Pancreas (tissue), 10 donors: Measurements from ENCODE around the gene RAB12. TPM values are rescaled to one million over a fixed set of nuclear protein-coding genes. Genes with fewer than 3 reads are reported as not detected.

Source experiments
- ATAC-seq, 4 donors: fragments of 200-7000 bp; cut with Tn5 transposase; one replicate each; pipeline versions ENCODE4 v1.8.0 to v1.9.1; 2020; ENCODE audit warnings: mild to moderate bottlenecking in 4 of 4, moderate library complexity in 4 of 4
- DNase-seq, 6 donors: peaks; one replicate each; pipeline ENCODE4 v3.0.0-alpha.2; 2020
- FAIRE-seq: peaks from 2 replicates; lab custom pipeline; 2012; peaks lifted over from hg19 to GRCh38; lab: Jason Lieb, UNC
- H3K27ac ChIP-seq, 4 donors: fragments of 200-600 bp; sonication (generic); 1 replicate in 3 of 4; 2 replicates in 1 of 4; pipeline versions ENCODE4 v1.5.0 to v1.8.0; 2020
- H3K27me3 ChIP-seq, 4 donors: fragments of 200-600 bp; one replicate each; pipeline ENCODE4 v1.8.0; 2021
- H3K36me3 ChIP-seq, 3 donors: fragments of 200-600 bp; sonication (generic) in 1 of 3; one replicate each; pipeline versions ENCODE4 v1.5.0 to v1.8.0; 2020 to 2021
- H3K4me1 ChIP-seq, 3 donors: fragments of 200-600 bp; one replicate each; pipeline ENCODE4 v1.8.0; 2021
- H3K4me3 ChIP-seq, 4 donors: fragments of 200-600 bp; sonication (generic) in 2 of 4; one replicate each; pipeline versions ENCODE4 v1.5.0 to v1.8.0; 2020 to 2021
- H3K9me3 ChIP-seq, 4 donors: fragments of 200-600 bp; one replicate each; pipeline ENCODE4 v1.8.0; 2021
- CTCF ChIP-seq, 4 donors: fragments of 200-600 bp; sonication (generic) in 3 of 4; IDR thresholded peaks; one replicate each; pipeline versions ENCODE4 v1.5.0 to v1.8.0; 2021; ENCODE audit warnings: antibody characterized with exemption in 4 of 4
- WGBS, 2 donors: extraction: QIAGEN DNeasy Blood & Tissue Kit; methylation state at CpG; one replicate each; pipeline ENCODE4 v1.1.7; 2013; 5-methylcytosine and 5-hydroxymethylcytosine counted together
- intact Hi-C, 3 donors: fragments of 100-400 bp; cut with DNase I; formaldehyde crosslinking; loops; one replicate each; pipeline versions ENCODE4 v1.11.1 to v1.14.2; 2022
- polyA plus RNA-seq, 2 donors: library from polyadenylated mRNA; stranded (reverse); fragments of 200-250 nt; gene quantifications; one replicate each; pipeline ENCODE4 v1.2.3, GENCODE V29; 2013
- total RNA-seq, 6 donors: library from RNA; stranded (reverse); fragmentation: NEBNext Ultra II Directional in 4 of 6; extraction: Animal tissue kit (Norgen Biotek cat#: 25700) in 4 of 6; gene quantifications; one replicate each; pipeline versions ENCODE4 v1.2.1 to v1.2.4, GENCODE V29; 2021 to 2023
- donor health status: healthy with polysubstance abuse.
- donor health status: DM: no; HTN: no; CAD: no; lungs with moderate emphysema.
- donor health status: DM: no; HTN: no; CAD: no.
- donor health status: control.
- donor health status: control.
- donor health status: Bipolar disorder and iron deficiency.
- donor health status: DM: yes; HTN: yes; CAD: no.
- donor health status: DM: no; HTN: no; CAD: no.
- donor health status: DM: no; HTN: no; CAD: no.
- donor health status: DM: yes; HTN: yes; CAD: no.

Gene RAB12
- total and polyA plus RNA-seq, 8 donors, result 7.1 to 23.2 (median 11.9) TPM

- Histone ChIP-seq H3K4me1 (no peaks in the 10 kb centered on the region), H3K36me3 (no peaks in the 10 kb centered on the region), H3K27ac (no peak overlapping the region), H3K27me3 (no peaks in the 10 kb centered on the region), H3K9me3 (no peaks in the 10 kb centered on the region), H3K4me3 (no peak overlapping the region)
- WGBS, 2 donors, result 88 to 93% methylated on average over 31 of the region's 31 CpGs
- no peak for ATAC-seq
- no peak for DNase-seq
- TF ChIP-seq CTCF (IDR thresholded peaks at IDR 0.05), result no peak
- FAIRE-seq, result no peak
- intact Hi-C loops, result loop anchor here in 1 of 3 donors (10.0 kb wide), 1 partner anchor 326 kb away; no protein-coding TSS in a partner anchor
Measured at GRCh38 chr18:8658858-8659485, 49.7 kb downstream of the RAB12 start.

GRCh38 chr18:8659609-8660242 is 50.5 kb downstream of the RAB12 start:
- intact Hi-C loops, result loop anchor here in 1 of 3 donors (10.0 kb wide), 1 partner anchor 325 kb away; no protein-coding TSS in a partner anchor
- H3K4me1 ChIP-seq, result no peaks in the 10 kb centered on the region
- no peak for FAIRE-seq
- H3K27me3 ChIP-seq, result no peaks in the 10 kb centered on the region
- ATAC-seq, result no peak
- TF ChIP-seq CTCF (IDR thresholded peaks at IDR 0.05), result no peak
- WGBS, 2 donors, result 91 to 94% methylated on average over 36 of the region's 36 CpGs
- no peak overlapping the region for H3K4me3 ChIP-seq
- no peaks in the 10 kb centered on the region for H3K9me3 ChIP-seq
- no peak overlapping the region for H3K27ac ChIP-seq
- no peaks in the 10 kb centered on the region for H3K36me3 ChIP-seq
- no peak for DNase-seq

GRCh38 chr18:8660316-8660715 is 51.1 kb downstream of the RAB12 start:
- no peak for FAIRE-seq

GRCh38 chr18:8661754-8662559 is 52.7 kb downstream of the RAB12 start:
- no peaks in the 10 kb centered on the region for H3K36me3 ChIP-seq
- WGBS, 2 donors, result 46 to 47% methylated on average over 18 of the region's 18 CpGs
- no peak for TF ChIP-seq CTCF (IDR thresholded peaks at IDR 0.05)
- no peaks in the 10 kb centered on the region for H3K27me3 ChIP-seq
- H3K27ac ChIP-seq, result no peak overlapping the region
- intact Hi-C loops, result no loop called here
- peak; percentile 50 to 87 (median 80) for ATAC-seq
- H3K9me3 ChIP-seq, result no peaks in the 10 kb centered on the region
- H3K4me3 ChIP-seq, result no peak overlapping the region
- peak in 2 of 6 donors; percentile 19 to 27 for DNase-seq
- FAIRE-seq, result no peak
- no peaks in the 10 kb centered on the region for H3K4me1 ChIP-seq

More at GRCh38 chr18:8660316-8660715, 51.1 kb downstream of the RAB12 start:
- H3K4me3 ChIP-seq, result no peak overlapping the region
- no peaks in the 10 kb centered on the region for H3K36me3 ChIP-seq
- H3K27me3 ChIP-seq, result no peaks in the 10 kb centered on the region
- DNase-seq (no peak), ATAC-seq (no peak)
- WGBS, 2 donors, result 75 to 83% methylated on average over 5 of the region's 5 CpGs
- no peaks in the 10 kb centered on the region for H3K9me3 ChIP-seq
- intact Hi-C loops, result no loop called here
- TF ChIP-seq CTCF (IDR thresholded peaks at IDR 0.05), result no peak
- H3K4me1 ChIP-seq, result no peaks in the 10 kb centered on the region
- no peak overlapping the region for H3K27ac ChIP-seq
